Measurements from ENCODE around the gene LDB1. TPM values are rescaled to one million over a fixed set of nuclear protein-coding genes. Genes with fewer than 3 reads are reported as not detected.

The LDB1 gene
- total RNA-seq, 6 donors from 2014 or later: 31.5 to 243 (median 54.9) TPM

DNA sequence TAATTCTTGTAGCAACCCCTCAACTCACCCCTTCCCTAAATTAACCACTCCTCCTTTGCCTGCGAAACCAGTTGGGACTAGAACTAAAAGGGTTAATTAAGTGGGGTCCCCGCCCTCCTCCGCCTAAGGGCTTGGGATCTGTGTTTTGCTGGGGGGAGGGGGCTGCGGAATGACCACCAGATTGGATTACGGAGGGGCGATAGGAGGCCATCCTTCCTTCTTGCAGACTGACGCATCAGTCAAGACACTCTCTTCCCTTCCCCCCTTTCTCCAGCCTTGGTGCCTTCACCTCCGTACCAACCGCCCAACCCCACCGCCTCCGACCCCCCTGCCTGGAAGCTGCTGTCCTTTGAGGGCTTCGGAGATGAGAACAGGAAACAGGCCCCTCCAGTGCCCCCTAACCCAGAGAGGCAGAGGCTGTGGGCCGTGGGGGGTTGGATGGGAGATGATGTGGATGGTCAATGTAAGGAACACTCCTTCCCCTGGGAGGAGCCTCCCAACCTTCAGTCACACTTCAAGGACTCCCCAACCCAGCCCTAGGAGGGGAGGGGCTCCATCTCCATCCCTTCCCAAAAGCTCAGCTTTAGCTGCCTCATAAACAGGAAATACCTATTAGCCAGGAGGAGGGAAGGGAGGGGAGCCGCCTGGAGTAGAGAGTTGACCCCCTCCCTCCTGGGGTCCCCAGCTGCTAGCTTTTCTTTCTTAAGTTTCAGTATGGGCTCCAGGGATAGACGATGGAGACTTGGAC is 997 bp upstream of the LDB1 start:
- TF ChIP-seq POLR2A (IDR thresholded peaks at IDR 0.05) (peak in 3 of 4 donors; percentile 12 to 33 (median 24)), EP300 (IDR thresholded peaks at IDR 0.05) (no peak), POLR2AphosphoS5 (IDR thresholded peaks at IDR 0.05) (peak; percentile 41 to 46)
- TF ChIP-seq, protein P1, sequence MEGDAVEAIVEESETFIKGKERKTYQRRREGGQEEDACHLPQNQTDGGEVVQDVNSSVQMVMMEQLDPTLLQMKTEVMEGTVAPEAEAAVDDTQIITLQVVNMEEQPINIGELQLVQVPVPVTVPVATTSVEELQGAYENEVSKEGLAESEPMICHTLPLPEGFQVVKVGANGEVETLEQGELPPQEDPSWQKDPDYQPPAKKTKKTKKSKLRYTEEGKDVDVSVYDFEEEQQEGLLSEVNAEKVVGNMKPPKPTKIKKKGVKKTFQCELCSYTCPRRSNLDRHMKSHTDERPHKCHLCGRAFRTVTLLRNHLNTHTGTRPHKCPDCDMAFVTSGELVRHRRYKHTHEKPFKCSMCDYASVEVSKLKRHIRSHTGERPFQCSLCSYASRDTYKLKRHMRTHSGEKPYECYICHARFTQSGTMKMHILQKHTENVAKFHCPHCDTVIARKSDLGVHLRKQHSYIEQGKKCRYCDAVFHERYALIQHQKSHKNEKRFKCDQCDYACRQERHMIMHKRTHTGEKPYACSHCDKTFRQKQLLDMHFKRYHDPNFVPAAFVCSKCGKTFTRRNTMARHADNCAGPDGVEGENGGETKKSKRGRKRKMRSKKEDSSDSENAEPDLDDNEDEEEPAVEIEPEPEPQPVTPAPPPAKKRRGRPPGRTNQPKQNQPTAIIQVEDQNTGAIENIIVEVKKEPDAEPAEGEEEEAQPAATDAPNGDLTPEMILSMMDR (IDR thresholded peaks at IDR 0.05): no peak
- DNase-seq: peak; percentile 69 to 71
- Histone ChIP-seq H3K27me3 (no peaks in the 10 kb centered on the region), H3K4me1 (peaks cover 42 to 47% (median 45%) of the 10 kb centered on the region in 4 donors), H3K36me3 (no peaks in the 10 kb centered on the region), H3K9me3 (no peaks in the 10 kb centered on the region), H3K4me3 (peak overlapping the region; percentile 77 to 90 (median 86)), H3K27ac (peak overlapping the region; percentile 94 to 99 (median 98))
- WGBS, 2 donors: 3 to 11% methylated on average over 10 to 15 of the region's 15 CpGs
- peak in 1 of 2 donors; percentile 61 for ATAC-seq (ENCODE audit: low FRiP score in 2 of 2)

DNA sequence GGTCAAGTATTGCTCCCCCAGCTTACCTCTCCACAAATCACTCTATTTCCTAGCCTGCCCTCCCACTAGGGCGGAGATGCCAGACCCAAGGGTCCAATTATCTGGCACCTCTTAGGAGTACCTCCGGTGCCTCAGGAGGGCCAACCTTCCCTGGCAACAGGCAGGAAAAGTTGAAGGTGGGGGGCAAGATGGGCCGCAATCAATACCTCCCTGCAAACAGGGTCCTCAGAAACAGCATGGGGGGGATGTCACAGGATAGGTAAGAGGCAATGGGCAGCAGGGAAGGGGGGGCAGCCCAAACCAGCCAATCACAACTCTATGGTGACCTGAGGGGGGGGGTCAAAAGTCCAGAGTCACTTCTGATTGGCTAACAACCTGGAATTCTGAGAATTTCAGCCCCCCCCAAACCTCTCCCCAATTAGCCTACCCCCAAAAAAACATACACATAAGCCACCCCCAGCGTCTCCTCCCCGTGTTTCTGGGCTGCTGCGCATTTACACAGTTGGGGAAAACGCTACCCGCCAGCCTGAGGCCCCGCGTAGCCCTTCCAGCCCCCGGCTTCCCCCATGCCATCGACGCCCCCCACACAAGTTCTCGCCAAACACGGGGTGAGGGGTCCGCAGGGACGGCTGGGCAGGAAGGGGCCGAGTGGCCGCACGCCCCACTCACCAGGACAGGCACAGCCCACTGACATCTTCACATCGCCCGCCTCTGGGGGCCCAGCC is 589 bp downstream of the LDB1 start:
- peaks cover 55 to 60% (median 57%) of the 10 kb centered on the region in 4 donors for H3K4me1 ChIP-seq
- ATAC-seq (ENCODE audit: low FRiP score in 2 of 2): peak; percentile 44 to 72
- H3K27ac ChIP-seq: peak overlapping the region; percentile 94 to 99 (median 98)
- TF ChIP-seq POLR2A (IDR thresholded peaks at IDR 0.05) (no peak), EP300 (IDR thresholded peaks at IDR 0.05) (no peak)
- H3K27me3 ChIP-seq: no peaks in the 10 kb centered on the region
- peak overlapping the region; percentile 38 to 90 (median 83) for H3K4me3 ChIP-seq
- peak in 1 of 2 donors; percentile 85 for DNase-seq
- no peaks in the 10 kb centered on the region for H3K9me3 ChIP-seq
- H3K36me3 ChIP-seq: no peaks in the 10 kb centered on the region
- whole genome bisulfite sequencing, 2 donors: 0 to 1% methylated on average over 4 to 17 of the region's 22 CpGs

DNA sequence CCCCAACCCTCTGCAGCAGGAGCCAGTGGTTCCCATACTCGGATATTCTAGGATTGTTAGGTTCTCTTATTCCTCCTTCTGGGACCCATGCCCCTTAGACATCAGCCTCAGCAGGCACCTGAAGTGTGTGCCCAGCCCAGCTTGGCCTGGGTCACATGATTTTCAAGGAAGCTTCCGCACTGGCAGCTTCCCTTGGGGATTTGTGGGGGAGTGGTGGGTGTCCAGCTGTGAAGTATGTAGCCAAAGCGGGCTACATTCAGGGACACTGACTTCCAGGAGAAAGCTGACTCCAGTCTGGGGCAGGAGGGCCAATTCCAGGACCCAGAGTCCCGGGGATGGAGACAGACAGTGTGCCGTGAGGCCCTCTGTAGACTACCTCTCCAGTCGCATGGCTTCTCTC is 1.3 kb downstream of the LDB1 start:
- Histone ChIP-seq H3K27ac (peak overlapping the region; percentile 94 to 99 (median 98)), H3K4me1 (peaks cover 58 to 67% (median 63%) of the 10 kb centered on the region in 4 donors), H3K27me3 (no peaks in the 10 kb centered on the region), H3K9me3 (no peaks in the 10 kb centered on the region), H3K36me3 (no peaks in the 10 kb centered on the region), H3K4me3 (peak overlapping the region; percentile 38 to 90 (median 83))
- no peak for ATAC-seq (ENCODE audit: low FRiP score in 2 of 2)
- 0 to 3% methylated on average over 4 to 6 of the region's 6 CpGs for WGBS, 2 donors
- TF ChIP-seq POLR2AphosphoS5 (IDR thresholded peaks at IDR 0.05): no peak
- TF ChIP-seq POLR2A (IDR thresholded peaks at IDR 0.05): no peak
- TF ChIP-seq EP300 (IDR thresholded peaks at IDR 0.05): no peak
- TF ChIP-seq, protein P1 (IDR thresholded peaks at IDR 0.05): no peak
- DNase-seq: peak in 1 of 2 donors; percentile 76

- Histone ChIP-seq H3K27ac (peak overlapping the region; percentile 94 to 99 (median 98)), H3K9me3 (no peaks in the 10 kb centered on the region), H3K4me3 (peak overlapping the region in 3 of 4 donors; percentile 77 to 90 (median 89)), H3K4me1 (peaks cover 71 to 80% (median 76%) of the 10 kb centered on the region in 4 donors), H3K27me3 (no peaks in the 10 kb centered on the region), H3K36me3 (no peaks in the 10 kb centered on the region)
- TF ChIP-seq, protein P1 (IDR thresholded peaks at IDR 0.05): no peak
- TF ChIP-seq POLR2A (IDR thresholded peaks at IDR 0.05): peak in 1 of 4 donors; percentile 31
- no peak for TF ChIP-seq EP300 (IDR thresholded peaks at IDR 0.05)
- TF ChIP-seq POLR2AphosphoS5 (IDR thresholded peaks at IDR 0.05): peak in 1 of 2 donors; percentile 31
- peak; percentile 1 to 3 for ATAC-seq (ENCODE audit: low FRiP score in 2 of 2)
- peak; percentile 83 to 91 for DNase-seq
- WGBS, 2 donors: 0 to 3% methylated on average over 6 to 11 of the region's 12 CpGs
Observed at GRCh38 chr10:102117391-102118159, 2.6 kb downstream of the LDB1 start.

All from upper lobe of left lung (tissue), 6 donors.